CD4-positive, alpha-beta memory T cell (primary cell): Measurements from ENCODE around the gene NOL4L. TPM values are rescaled to one million over a fixed set of nuclear protein-coding genes. Genes with fewer than 3 reads are reported as not detected.

Source experiments
- polyA plus RNA-seq, 2 donors: library from polyadenylated mRNA; unstranded; fragments of 300-500 nt; fragmentation: Illumina TruSeq; gene quantifications; one replicate each; pipeline ENCODE4 v1.2.3, GENCODE V29; 2021
- total RNA-seq, 2 experiments: library from RNA; stranded (reverse); gene quantifications; one replicate each; pipeline ENCODE4 v1.2.3, GENCODE V29; 2021

Gene NOL4L
- total and polyA plus RNA-seq, 4 experiments from 2014 or later = 7.0 to 74.2 (median 47.5) TPM

Other genes starting within 250 kb of the NOL4L start
- gene ASXL1, start 227.0 kb downstream of the NOL4L start, total RNA-seq = 100 to 1,000 TPM; 126 to 127 TPM
- 10 to 100 TPM in 1 of 2 donors, 1 to 10 TPM in 1; 8.8 to 20.1 TPM for gene ASXL1, start 227.0 kb downstream of the NOL4L start, polyA plus RNA-seq
- gene C20orf203, start 88.6 kb upstream of the NOL4L start, total RNA-seq = under 1 TPM in 1 of 2 experiments, not detected in 1; 0.06 TPM
- not detected for gene C20orf203, start 88.6 kb upstream of the NOL4L start, polyA plus RNA-seq
- 10 to 100 TPM; 29.6 to 29.7 TPM for gene COMMD7, start 158.1 kb upstream of the NOL4L start, total RNA-seq
- 100 to 1,000 TPM; 105 to 154 TPM for gene COMMD7, start 158.1 kb upstream of the NOL4L start, polyA plus RNA-seq
- under 1 TPM; 0.38 to 0.47 TPM for gene DNMT3B, start 177.1 kb upstream of the NOL4L start, total RNA-seq
- under 1 TPM in 1 of 2 donors, not detected in 1; 0.16 TPM for gene DNMT3B, start 177.1 kb upstream of the NOL4L start, polyA plus RNA-seq
- 10 to 100 TPM; 78.1 to 78.6 TPM for gene MAPRE1, start 234.6 kb upstream of the NOL4L start, total RNA-seq
- 100 to 1,000 TPM in 1 of 2 donors, 10 to 100 TPM in 1; 95.9 to 140 TPM for gene MAPRE1, start 234.6 kb upstream of the NOL4L start, polyA plus RNA-seq